Measurements from ENCODE around the gene AIMP1. TPM values are rescaled to one million over a fixed set of nuclear protein-coding genes. Genes with fewer than 3 reads are reported as not detected.
A peak's percentile ranks its signal among the peaks of the same experiment; 100 is the strongest.

Gene AIMP1
- total RNA-seq, 1 donor from 2014 or later: 15.1 TPM

- peak overlapping the region; percentile 25 for H3K27ac ChIP-seq (ENCODE audit: low read depth, low read length)
Observed at GRCh38 chr4:106365613-106366012, 49.3 kb downstream of the AIMP1 start.

DNA sequence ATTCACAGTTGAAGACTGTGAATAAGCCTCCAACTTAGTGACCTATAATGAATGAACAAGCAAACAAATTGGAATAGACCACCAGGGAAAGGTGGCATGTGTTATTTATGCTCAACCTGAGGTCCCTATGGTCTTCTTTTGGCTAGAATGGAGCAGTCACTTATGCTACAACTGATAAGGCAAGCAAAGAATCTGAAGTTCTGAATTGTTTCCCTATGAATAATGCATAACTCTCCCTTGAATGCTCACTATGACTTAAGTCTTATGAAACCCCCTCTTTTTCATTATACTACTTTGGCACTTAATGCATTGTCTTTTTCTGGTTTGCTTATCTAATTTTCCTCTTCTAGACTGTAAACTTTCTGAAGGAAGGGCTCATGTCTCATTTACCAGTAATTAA is 49.7 kb downstream of the AIMP1 start:
- Histone ChIP-seq H3K4me3 (ENCODE audit: low read length in 3 of 3) (no peak overlapping the region), H3K4me1 (ENCODE audit: control insufficient read depth in 3 of 3, insufficient read depth in 3 of 3, low read length in 3 of 3) (peaks cover 0 to 5% (median 0%) of the 10 kb centered on the region in 3 donors), H3K27me3 (ENCODE audit: control insufficient read depth in 3 of 3, insufficient read depth in 3 of 3, low read length in 3 of 3) (no peaks in the 10 kb centered on the region), H3K9ac (ENCODE audit: low read depth in 1 of 3, low read length in 3 of 3) (no peak overlapping the region), H3K27ac (ENCODE audit: low read depth, low read length) (peak overlapping the region; percentile 25), H3K9me3 (ENCODE audit: control insufficient read depth in 3 of 3, low read length in 3 of 3) (no peaks in the 10 kb centered on the region), H3K36me3 (ENCODE audit: control insufficient read depth in 3 of 3, insufficient read depth in 3 of 3, low read length in 3 of 3) (no peaks in the 10 kb centered on the region)

More at GRCh38 chr4:106365613-106366012, 49.3 kb downstream of the AIMP1 start:
- no peaks in the 10 kb centered on the region for H3K36me3 ChIP-seq (ENCODE audit: control insufficient read depth in 3 of 3, insufficient read depth in 3 of 3, low read length in 3 of 3)
- peaks cover 0 to 5% (median 0%) of the 10 kb centered on the region in 3 donors for H3K4me1 ChIP-seq (ENCODE audit: control insufficient read depth in 3 of 3, insufficient read depth in 3 of 3, low read length in 3 of 3)
- no peak overlapping the region for H3K9ac ChIP-seq (ENCODE audit: low read depth in 1 of 3, low read length in 3 of 3)
- no peaks in the 10 kb centered on the region for H3K9me3 ChIP-seq (ENCODE audit: control insufficient read depth in 3 of 3, low read length in 3 of 3)
- H3K27me3 ChIP-seq (ENCODE audit: control insufficient read depth in 3 of 3, insufficient read depth in 3 of 3, low read length in 3 of 3): no peaks in the 10 kb centered on the region
- H3K4me3 ChIP-seq (ENCODE audit: low read length in 3 of 3): no peak overlapping the region

- Histone ChIP-seq H3K9me3 (ENCODE audit: control insufficient read depth in 3 of 3, low read length in 3 of 3) (no peaks in the 10 kb centered on the region), H3K4me1 (ENCODE audit: control insufficient read depth in 3 of 3, insufficient read depth in 3 of 3, low read length in 3 of 3) (peaks cover 0 to 5% (median 0%) of the 10 kb centered on the region in 3 donors), H3K9ac (ENCODE audit: low read depth in 1 of 3, low read length in 3 of 3) (no peak overlapping the region), H3K27ac (ENCODE audit: low read depth, low read length) (no peak overlapping the region), H3K36me3 (ENCODE audit: control insufficient read depth in 3 of 3, insufficient read depth in 3 of 3, low read length in 3 of 3) (no peaks in the 10 kb centered on the region), H3K4me3 (ENCODE audit: low read length in 3 of 3) (no peak overlapping the region), H3K27me3 (ENCODE audit: control insufficient read depth in 3 of 3, insufficient read depth in 3 of 3, low read length in 3 of 3) (no peaks in the 10 kb centered on the region)
Observed at GRCh38 chr4:106367072-106367471, 50.7 kb downstream of the AIMP1 start.

- peaks cover 0 to 5% (median 0%) of the 10 kb centered on the region in 3 donors for H3K4me1 ChIP-seq (ENCODE audit: control insufficient read depth in 3 of 3, insufficient read depth in 3 of 3, low read length in 3 of 3)
- H3K27ac ChIP-seq (ENCODE audit: low read depth, low read length): no peak within 1 kb of the TSS
- H3K4me3 ChIP-seq (ENCODE audit: low read length in 3 of 3): no peak within 1 kb of the TSS
- H3K27me3 ChIP-seq (ENCODE audit: control insufficient read depth in 3 of 3, insufficient read depth in 3 of 3, low read length in 3 of 3): no peaks in the 10 kb centered on the region
- H3K9me3 ChIP-seq (ENCODE audit: control insufficient read depth in 3 of 3, low read length in 3 of 3): no peaks in the 10 kb centered on the region
- no peaks in the 10 kb centered on the region for H3K36me3 ChIP-seq (ENCODE audit: control insufficient read depth in 3 of 3, insufficient read depth in 3 of 3, low read length in 3 of 3)
- H3K9ac ChIP-seq (ENCODE audit: low read depth in 1 of 3, low read length in 3 of 3): no peak within 1 kb of the TSS
Observed at GRCh38 chr4:106368678-106369077, 52.3 kb downstream of the AIMP1 start, which contains the start of gene GIMD1. Gene GIMD1 (minus strand): TSS chr4:106368778. CDS start chr4:106367435, 1,343 bp downstream.

DNA sequence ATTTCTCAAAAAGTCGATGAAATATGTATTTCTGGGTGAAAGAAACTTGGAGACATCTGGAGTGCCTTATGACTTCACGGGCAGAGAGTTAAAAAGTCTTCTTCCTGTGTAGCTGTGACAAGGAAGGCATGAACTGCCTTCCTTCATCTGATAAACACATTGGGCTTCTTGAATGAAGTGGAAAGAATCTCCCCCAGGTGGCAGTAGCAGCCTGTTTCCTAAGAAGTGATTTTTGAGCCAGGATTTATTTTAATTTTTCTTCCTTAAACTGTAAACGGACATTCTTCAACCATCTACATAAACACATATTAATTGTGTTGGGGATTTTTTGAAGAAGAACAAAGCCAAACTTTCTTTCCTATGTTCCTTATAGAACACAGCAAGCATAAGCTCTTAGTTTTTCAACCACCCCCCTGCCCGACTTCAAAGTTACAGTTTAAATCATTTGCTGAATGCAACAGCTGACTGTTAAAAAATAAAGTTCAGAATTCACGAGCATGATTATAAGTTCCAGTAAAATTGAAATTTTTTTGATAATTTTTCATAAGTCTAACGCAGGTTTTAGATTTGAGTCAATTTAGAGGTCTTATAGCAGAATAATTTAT is 53.2 kb downstream of the AIMP1 start:
- Histone ChIP-seq H3K27me3 (ENCODE audit: control insufficient read depth in 3 of 3, insufficient read depth in 3 of 3, low read length in 3 of 3) (peaks cover 0 to 3% (median 0%) of the 10 kb centered on the region in 3 donors), H3K4me3 (ENCODE audit: low read length in 3 of 3) (no peak overlapping the region), H3K27ac (ENCODE audit: low read depth, low read length) (no peak overlapping the region), H3K9ac (ENCODE audit: low read depth in 1 of 3, low read length in 3 of 3) (no peak overlapping the region), H3K9me3 (ENCODE audit: control insufficient read depth in 3 of 3, low read length in 3 of 3) (no peaks in the 10 kb centered on the region), H3K36me3 (ENCODE audit: control insufficient read depth in 3 of 3, insufficient read depth in 3 of 3, low read length in 3 of 3) (no peaks in the 10 kb centered on the region), H3K4me1 (ENCODE audit: control insufficient read depth in 3 of 3, insufficient read depth in 3 of 3, low read length in 3 of 3) (peaks cover 0 to 5% (median 0%) of the 10 kb centered on the region in 3 donors)

DNA sequence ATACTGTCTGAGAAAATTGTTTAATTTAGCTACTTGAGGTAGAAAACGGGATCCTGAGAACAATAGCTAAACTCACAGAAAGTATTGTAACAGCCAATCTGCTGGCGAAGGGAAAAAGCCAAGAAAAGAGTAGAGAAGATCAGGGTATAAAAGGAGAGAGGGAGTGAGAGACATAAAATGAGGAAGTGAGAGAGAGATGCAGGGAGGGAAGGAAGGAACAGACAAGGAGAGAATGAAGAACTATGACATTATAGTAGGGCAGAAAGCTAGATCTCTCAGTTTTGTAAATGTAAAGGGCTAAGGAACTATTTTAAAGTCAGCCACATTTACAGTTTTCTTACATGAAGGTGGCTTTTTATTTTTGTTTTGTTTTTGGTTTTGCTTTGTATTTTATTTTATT is 53.9 kb downstream of the AIMP1 start:
- Histone ChIP-seq H3K4me3 (ENCODE audit: low read length in 3 of 3) (no peak overlapping the region), H3K9me3 (ENCODE audit: control insufficient read depth in 3 of 3, low read length in 3 of 3) (no peaks in the 10 kb centered on the region), H3K9ac (ENCODE audit: low read depth in 1 of 3, low read length in 3 of 3) (no peak overlapping the region), H3K27me3 (ENCODE audit: control insufficient read depth in 3 of 3, insufficient read depth in 3 of 3, low read length in 3 of 3) (peaks cover 0 to 3% (median 0%) of the 10 kb centered on the region in 3 donors), H3K4me1 (ENCODE audit: control insufficient read depth in 3 of 3, insufficient read depth in 3 of 3, low read length in 3 of 3) (peaks cover 0 to 5% (median 0%) of the 10 kb centered on the region in 3 donors), H3K36me3 (ENCODE audit: control insufficient read depth in 3 of 3, insufficient read depth in 3 of 3, low read length in 3 of 3) (no peaks in the 10 kb centered on the region), H3K27ac (ENCODE audit: low read depth, low read length) (no peak overlapping the region)

DNA sequence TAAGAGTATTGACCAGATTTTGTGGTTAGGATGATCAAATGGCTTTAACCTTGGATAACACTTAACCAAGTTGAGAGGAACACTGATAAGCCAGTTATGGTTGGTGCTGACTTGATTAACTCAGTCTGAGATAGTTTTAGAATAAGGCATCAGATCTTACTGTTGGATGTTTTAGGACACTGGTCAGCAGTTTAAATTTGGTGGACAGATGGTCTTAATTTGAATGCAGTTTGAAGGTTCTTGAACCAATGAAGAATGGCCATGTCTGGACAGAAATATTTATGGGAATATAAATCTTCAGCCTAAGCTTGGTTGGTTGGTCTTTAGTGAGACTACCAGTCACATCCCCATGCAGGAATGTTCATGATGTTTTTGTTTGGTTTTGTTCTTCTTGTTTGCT is 54.8 kb downstream of the AIMP1 start:
- H3K27ac ChIP-seq (ENCODE audit: low read depth, low read length): no peak overlapping the region
- H3K27me3 ChIP-seq (ENCODE audit: control insufficient read depth in 3 of 3, insufficient read depth in 3 of 3, low read length in 3 of 3): peaks cover 0 to 3% (median 0%) of the 10 kb centered on the region in 3 donors
- no peaks in the 10 kb centered on the region for H3K36me3 ChIP-seq (ENCODE audit: control insufficient read depth in 3 of 3, insufficient read depth in 3 of 3, low read length in 3 of 3)
- H3K4me1 ChIP-seq (ENCODE audit: control insufficient read depth in 3 of 3, insufficient read depth in 3 of 3, low read length in 3 of 3): no peaks in the 10 kb centered on the region
- H3K9me3 ChIP-seq (ENCODE audit: control insufficient read depth in 3 of 3, low read length in 3 of 3): no peaks in the 10 kb centered on the region
- H3K9ac ChIP-seq (ENCODE audit: low read depth in 1 of 3, low read length in 3 of 3): no peak overlapping the region
- H3K4me3 ChIP-seq (ENCODE audit: low read length in 3 of 3): no peak overlapping the region

GRCh38 chr4:106373026-106373425 is 56.7 kb downstream of the AIMP1 start:
- Histone ChIP-seq H3K4me1 (ENCODE audit: control insufficient read depth in 3 of 3, insufficient read depth in 3 of 3, low read length in 3 of 3) (no peaks in the 10 kb centered on the region), H3K27me3 (ENCODE audit: control insufficient read depth in 3 of 3, insufficient read depth in 3 of 3, low read length in 3 of 3) (peaks cover 0 to 3% (median 0%) of the 10 kb centered on the region in 3 donors), H3K9me3 (ENCODE audit: control insufficient read depth in 3 of 3, low read length in 3 of 3) (no peaks in the 10 kb centered on the region), H3K9ac (ENCODE audit: low read depth in 1 of 3, low read length in 3 of 3) (no peak overlapping the region), H3K4me3 (ENCODE audit: low read length in 3 of 3) (no peak overlapping the region), H3K27ac (ENCODE audit: low read depth, low read length) (no peak overlapping the region), H3K36me3 (ENCODE audit: control insufficient read depth in 3 of 3, insufficient read depth in 3 of 3, low read length in 3 of 3) (no peaks in the 10 kb centered on the region)

- H3K9me3 ChIP-seq (ENCODE audit: control insufficient read depth in 3 of 3, low read length in 3 of 3): peaks cover 0 to 1% (median 0%) of the 10 kb centered on the region in 3 donors
- no peaks in the 10 kb centered on the region for H3K36me3 ChIP-seq (ENCODE audit: control insufficient read depth in 3 of 3, insufficient read depth in 3 of 3, low read length in 3 of 3)
- H3K27ac ChIP-seq (ENCODE audit: low read depth, low read length): no peak overlapping the region
- no peaks in the 10 kb centered on the region for H3K4me1 ChIP-seq (ENCODE audit: control insufficient read depth in 3 of 3, insufficient read depth in 3 of 3, low read length in 3 of 3)
- no peak overlapping the region for H3K9ac ChIP-seq (ENCODE audit: low read depth in 1 of 3, low read length in 3 of 3)
- no peak overlapping the region for H3K4me3 ChIP-seq (ENCODE audit: low read length in 3 of 3)
- no peaks in the 10 kb centered on the region for H3K27me3 ChIP-seq (ENCODE audit: control insufficient read depth in 3 of 3, insufficient read depth in 3 of 3, low read length in 3 of 3)
Observed at GRCh38 chr4:106380179-106380578, 63.8 kb downstream of the AIMP1 start.

DNA sequence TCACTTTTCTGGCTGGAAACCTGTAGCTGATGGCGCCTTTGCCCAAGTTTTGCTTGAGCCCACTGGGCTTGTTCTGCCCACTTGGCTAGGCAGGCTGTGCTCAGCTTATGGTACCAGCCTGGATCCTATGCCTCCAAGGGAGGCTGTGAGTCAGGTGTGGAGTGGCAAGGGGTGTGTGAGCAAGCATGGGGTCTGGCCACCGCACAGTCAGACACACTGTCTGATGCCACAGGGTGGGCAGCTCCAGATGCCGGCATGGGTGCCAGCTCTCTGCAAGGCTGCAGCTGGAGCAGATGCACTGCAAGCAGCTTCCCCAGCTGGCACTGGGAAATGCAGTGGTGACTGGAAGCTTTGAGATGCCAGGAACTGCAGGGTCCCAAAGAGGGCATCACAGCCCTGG is 68.5 kb downstream of the AIMP1 start:
- Histone ChIP-seq H3K9ac (ENCODE audit: low read depth in 1 of 3, low read length in 3 of 3) (no peak overlapping the region), H3K27me3 (ENCODE audit: control insufficient read depth in 3 of 3, insufficient read depth in 3 of 3, low read length in 3 of 3) (no peaks in the 10 kb centered on the region), H3K9me3 (ENCODE audit: control insufficient read depth in 3 of 3, low read length in 3 of 3) (peaks cover 0 to 2% (median 0%) of the 10 kb centered on the region in 3 donors), H3K27ac (ENCODE audit: low read depth, low read length) (no peak overlapping the region), H3K4me3 (ENCODE audit: low read length in 3 of 3) (no peak overlapping the region), H3K4me1 (ENCODE audit: control insufficient read depth in 3 of 3, insufficient read depth in 3 of 3, low read length in 3 of 3) (no peaks in the 10 kb centered on the region), H3K36me3 (ENCODE audit: control insufficient read depth in 3 of 3, insufficient read depth in 3 of 3, low read length in 3 of 3) (no peaks in the 10 kb centered on the region)
